NCI-H2196 treated with DMSO at 0.1 percent for 48 hours (cell line): ENCODE measurements around the gene MYL5.
"Not testable (repeated sequence)": the region's sequence is repeated elsewhere in the genome, so short reads cannot be mapped to it uniquely, and the experiment has no call there.

Experiments used
- DNase-seq: peaks from one replicate; lab custom pipeline; 2025; ENCODE audit not compliant: unreplicated experiment; lab: John Stamatoyannopoulos, UW

Gene MYL5

GRCh38 chr4:683982-684622 is 9.8 kb downstream of the MYL5 start:
- DNase-seq, result peak; percentile 62

- DNase-seq, result no peak
Measured at GRCh38 chr4:684623-685327, 10.4 kb downstream of the MYL5 start.

DNA sequence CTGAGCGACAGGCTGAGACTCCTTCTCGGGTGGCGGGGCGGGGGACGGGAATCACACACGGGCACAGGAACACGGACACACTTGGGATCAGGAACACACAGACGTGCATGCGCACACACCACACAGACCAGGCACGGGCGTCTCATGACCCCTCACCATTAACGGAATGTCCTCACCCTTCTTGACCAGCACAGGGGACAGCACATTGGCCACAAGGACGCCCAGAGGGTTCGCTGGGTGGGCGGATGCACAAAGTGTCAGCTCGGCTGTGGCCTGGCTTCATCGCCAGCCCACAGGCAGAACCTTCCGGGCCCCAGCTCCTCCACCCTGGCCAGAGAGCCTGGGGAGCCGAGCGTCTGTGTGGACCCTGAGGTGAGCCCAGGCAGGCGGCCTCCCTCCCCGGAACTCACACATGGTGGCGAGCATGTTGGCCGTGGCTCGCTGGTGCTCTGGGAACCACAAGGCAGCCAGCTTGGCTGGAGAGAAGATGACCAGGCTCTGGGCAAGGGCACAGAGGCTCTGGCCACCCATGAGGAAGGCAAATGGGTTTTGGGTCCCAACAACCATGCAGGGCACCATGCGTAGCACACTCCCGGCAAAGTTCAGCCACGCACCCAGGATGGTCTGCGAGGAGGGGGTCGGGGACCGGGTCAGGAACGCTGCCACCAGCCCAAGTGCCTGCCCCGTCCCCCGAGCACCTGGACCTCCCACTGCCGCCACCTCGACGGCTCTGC is 11.5 kb downstream of the MYL5 start:
- DNase-seq, result no peak

GRCh38 chr4:686413-687040 is 12.2 kb downstream of the MYL5 start:
- no peak for DNase-seq

- no peak for DNase-seq
Measured at GRCh38 chr4:687048-687970, 13.0 kb downstream of the MYL5 start.

DNA sequence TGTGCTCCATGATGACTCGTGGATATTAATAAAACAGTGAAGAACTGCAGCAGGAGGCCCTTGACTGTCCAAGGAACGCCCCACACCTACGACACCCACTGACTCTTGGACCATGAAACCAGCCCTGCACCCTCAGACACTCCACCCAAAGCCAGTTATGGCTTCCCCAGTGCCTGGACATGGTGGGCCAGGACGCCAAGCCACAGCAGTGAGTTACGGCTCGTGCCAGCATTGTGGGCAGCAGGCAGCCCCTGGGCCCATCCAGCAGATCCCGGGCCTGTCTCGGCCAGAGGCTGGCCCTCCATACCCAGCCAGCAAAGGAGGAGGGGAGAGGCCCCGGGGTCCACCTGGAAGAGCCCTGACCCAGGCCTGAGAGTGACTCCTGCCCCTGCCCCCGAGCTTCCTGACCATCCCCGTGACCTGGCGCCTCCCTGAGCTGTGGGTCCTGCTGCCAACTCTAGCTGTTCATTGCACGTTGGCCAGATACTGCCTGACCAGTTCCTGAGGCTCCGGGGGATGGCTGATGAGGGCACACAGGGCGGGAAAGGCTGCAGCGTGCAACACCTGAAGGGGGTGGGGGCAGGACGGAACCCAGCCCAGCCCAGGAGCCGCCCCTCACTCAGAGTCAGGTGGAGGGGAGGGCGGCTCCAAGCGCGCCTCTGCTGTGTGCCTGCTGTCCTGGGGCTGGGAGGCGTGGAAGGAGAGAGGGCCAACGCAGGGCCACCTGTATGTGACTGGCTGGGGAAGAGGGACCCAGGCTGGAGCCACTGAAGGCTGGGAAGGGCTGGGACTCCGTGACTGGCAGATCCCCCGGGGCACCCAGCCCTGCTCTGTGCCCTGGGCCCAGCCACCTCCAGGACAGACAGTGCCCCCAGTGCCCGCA is 13.9 kb downstream of the MYL5 start:
- DNase-seq, result no peak

DNA sequence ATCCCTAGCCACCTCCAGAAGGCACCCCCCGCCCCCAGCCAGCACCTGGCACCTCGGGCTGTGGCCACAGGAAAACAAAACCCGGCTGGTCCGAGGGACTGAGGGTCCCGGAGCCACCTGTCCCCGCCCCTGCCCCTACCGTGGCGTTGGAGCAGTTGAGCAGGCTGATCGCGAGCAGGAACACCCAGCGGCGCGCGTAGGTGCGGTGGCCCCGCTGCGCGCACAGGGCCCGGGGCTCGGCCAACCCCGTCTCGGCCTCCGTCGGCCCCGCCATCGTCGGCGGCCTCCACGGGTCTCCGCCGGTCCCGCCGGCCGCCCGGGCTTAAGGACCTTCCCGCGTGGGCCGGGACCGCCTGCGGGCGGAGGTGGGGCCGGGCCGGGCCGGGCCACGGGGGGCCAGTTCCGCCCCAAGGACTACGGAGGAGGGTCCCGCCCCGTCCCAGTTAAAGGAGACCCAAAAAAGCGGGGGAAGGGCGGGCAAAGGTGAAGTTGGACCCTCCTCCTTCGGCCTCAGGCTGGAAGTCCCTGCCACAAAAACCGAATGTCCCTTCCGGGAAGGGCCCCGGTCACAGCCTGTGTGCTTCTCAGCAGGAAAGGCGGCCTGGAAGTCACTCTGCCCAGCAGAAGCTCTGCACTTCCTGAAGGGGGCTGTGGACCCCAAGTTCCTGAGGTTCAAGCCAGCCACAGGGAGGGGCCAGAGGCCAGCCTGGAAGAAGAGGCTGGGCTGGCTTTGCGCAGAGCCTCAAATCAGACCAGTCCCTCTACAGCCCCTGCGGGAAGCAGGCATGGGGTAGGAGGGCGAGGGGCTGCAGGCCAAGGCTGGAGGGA is 14.7 kb downstream of the MYL5 start, which contains the start of gene SLC49A3:
TSS of gene SLC49A3 (minus strand) at position 298 of the 828 bp plus-strand sequence. CDS start at position 274, 24 bp downstream.
- no peak for DNase-seq

- no peak for DNase-seq
Measured at GRCh38 chr4:689723-690122, 15.4 kb downstream of the MYL5 start.

GRCh38 chr4:692771-693554 is 18.6 kb downstream of the MYL5 start:
- no peak for DNase-seq

DNA sequence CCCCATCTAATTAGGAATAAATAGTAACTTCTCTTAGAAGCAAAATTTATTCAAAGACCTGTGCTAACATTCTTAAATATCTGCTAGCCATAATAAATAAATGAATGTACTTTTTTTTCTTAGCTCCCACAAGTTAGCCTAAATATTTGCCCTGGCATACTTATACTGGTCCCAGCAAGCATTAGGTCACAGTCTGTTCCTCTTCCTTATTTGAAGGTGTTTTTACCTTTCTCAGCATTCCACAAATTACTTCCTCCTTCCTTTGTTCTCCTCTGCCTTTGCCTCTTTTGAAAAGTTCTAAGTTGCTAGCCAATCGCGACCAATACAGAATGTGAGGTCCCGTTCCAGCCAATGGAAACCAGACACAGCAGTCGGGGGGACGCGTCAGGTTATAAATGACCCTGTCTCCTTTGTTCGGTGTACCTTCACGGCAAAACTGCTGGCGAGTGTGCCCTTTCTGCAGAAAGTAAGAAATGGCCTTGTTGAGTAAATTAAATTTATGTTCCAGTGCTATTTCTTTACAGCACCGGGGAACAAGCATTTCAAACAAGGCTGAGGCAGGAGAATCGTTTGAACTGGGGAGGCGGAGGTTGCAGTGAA is 20.1 kb downstream of the MYL5 start:
- not testable (repeated sequence) for DNase-seq

- DNase-seq, result no peak
Measured at GRCh38 chr4:699816-700580, 25.7 kb downstream of the MYL5 start.

DNA sequence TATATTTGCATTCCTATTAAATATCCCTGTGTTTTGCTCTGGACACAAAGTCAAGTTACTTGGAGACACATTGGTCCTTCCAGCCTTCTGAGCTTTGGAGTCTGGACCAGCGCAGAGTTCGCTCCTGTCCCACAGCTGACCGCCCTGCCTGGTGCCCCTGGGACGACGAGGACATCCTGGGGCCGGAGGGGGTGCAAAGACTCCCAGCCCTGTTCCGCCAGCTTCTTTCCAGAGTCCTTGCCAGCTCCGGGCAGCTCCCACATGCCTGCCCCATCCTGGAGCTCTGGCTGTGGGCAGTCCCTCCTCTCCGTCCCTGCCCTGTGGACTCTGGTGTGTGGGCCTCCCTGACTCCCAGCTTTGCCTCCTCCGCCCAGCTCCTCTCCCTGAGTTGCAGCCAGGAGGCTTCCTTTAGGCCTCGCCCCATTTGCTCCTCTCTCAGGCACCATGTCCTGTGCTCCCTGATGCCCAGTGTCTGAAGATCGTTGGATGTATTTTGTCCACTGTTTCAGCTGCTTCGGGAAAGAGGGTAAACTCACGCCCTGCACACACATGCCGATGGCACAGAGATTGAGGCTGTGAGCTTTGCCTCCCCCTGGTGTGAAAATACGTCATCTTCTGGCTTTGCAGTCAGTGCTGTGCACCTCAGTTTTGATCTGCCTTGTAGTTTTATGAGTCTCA is 26.4 kb downstream of the MYL5 start:
- no peak for DNase-seq

- DNase-seq, result no peak
Measured at GRCh38 chr4:702618-703048, 28.3 kb downstream of the MYL5 start.

GRCh38 chr4:703336-704197 is 29.2 kb downstream of the MYL5 start:
- no peak for DNase-seq

GRCh38 chr4:704198-704891 is 30.0 kb downstream of the MYL5 start:
- no peak for DNase-seq
